A549 (cell line): ENCODE results near the gene ARMC9.

Experiments
- EP300 ChIP-seq, 2 experiments: fragments of >200 bp; sonication (Bioruptor Twin); formaldehyde crosslinking; IDR thresholded peaks; 2 replicates in 1 of 2; 3 replicates in 1 of 2; pipeline ENCODE4 v1.6.1; 2016 to 2017
- KDM1A ChIP-seq: fragments of 200-600 bp; sonication (generic); IDR thresholded peaks from 2 replicates; pipeline ENCODE4 v1.6.1; 2016; ENCODE audit warnings: low read depth, mild to moderate bottlenecking
- MYC ChIP-seq: IDR thresholded peaks from 2 replicates; pipeline ENCODE4 v1.6.1; 2012; ENCODE audit warnings: mild to moderate bottlenecking, inconsistent platforms, low read length, improper control_type of control experiment, borderline replicate concordance
- NR3C1 ChIP-seq: fragments of >200 bp; sonication (Bioruptor Twin); formaldehyde crosslinking; IDR thresholded peaks from 3 replicates; pipeline ENCODE4 v1.6.1; 2017
- POLR2A ChIP-seq: IDR thresholded peaks from 2 replicates; pipeline ENCODE4 v1.6.1; 2012; ENCODE audit warnings: mild to moderate bottlenecking, low read length
- RFX5 ChIP-seq: fragments of 450-650 bp; IDR thresholded peaks from 2 replicates; pipeline ENCODE4 v1.7.1; 2014; ENCODE audit warnings: antibody characterized with exemption, mild to moderate bottlenecking, moderate library complexity
- SMC3 ChIP-seq: fragments of >200 bp; sonication (Bioruptor Twin); formaldehyde crosslinking; IDR thresholded peaks from 3 replicates; pipeline ENCODE4 v1.6.1; 2018; ENCODE audit warnings: inconsistent platforms
- TP53 ChIP-seq: fragments of 250-450 bp; sonication (Bioruptor Pico); IDR thresholded peaks from 2 replicates; pipeline ENCODE4 v1.5.0; 2021; ENCODE audit warnings: mild to moderate bottlenecking, moderate library complexity
- TF ChIP-seq, protein P1 (sequence below): IDR thresholded peaks from 2 replicates; pipeline ENCODE4 v1.6.1; 2012
- TF ChIP-seq, protein P2 (sequence below): fragments of >200 bp; sonication (Bioruptor Twin); formaldehyde crosslinking; IDR thresholded peaks from 3 replicates; pipeline ENCODE4 v1.5.1; 2016
- TF ChIP-seq, protein P3 (sequence below): fragments of 450-650 bp; IDR thresholded peaks from 2 replicates; pipeline ENCODE4 v1.6.1; 2014; ENCODE audit warnings: antibody characterized with exemption
- TF ChIP-seq, protein P4 (sequence below): IDR thresholded peaks from 2 replicates; pipeline ENCODE4 v1.6.1; 2012

DNA sequence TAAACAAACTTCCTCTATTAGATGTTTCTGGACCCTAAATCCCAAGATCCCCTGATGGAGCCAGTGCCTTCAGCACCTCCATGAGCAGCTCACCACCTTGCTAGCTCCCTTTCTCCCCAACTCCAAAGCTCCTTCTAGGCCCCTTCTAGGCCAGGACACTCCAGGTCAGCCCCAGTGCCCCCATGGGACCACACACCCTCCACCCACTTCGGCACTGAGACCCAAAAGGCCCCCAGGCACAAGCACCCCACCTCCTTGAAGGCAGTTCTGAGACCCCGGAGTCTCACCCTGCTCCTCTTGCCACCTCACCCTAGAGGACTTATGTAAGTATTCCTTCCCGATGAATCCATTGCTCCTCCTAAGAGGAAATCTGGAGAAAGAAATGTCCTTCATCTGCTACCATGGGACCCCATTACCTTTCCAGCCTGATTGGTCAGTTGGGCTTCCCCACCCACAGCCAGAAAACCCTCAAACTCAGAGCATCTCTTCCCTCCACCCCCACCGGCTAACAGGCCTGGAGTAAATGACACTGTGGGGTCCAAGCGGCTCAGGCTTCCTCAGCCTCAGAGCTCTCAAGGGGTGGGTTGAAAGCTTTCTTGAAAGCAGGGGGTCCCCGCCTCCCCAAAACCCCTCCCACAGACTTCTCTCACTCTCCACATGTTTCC is 9.8 kb upstream of the ARMC9 start:
- TF ChIP-seq, protein P1, sequence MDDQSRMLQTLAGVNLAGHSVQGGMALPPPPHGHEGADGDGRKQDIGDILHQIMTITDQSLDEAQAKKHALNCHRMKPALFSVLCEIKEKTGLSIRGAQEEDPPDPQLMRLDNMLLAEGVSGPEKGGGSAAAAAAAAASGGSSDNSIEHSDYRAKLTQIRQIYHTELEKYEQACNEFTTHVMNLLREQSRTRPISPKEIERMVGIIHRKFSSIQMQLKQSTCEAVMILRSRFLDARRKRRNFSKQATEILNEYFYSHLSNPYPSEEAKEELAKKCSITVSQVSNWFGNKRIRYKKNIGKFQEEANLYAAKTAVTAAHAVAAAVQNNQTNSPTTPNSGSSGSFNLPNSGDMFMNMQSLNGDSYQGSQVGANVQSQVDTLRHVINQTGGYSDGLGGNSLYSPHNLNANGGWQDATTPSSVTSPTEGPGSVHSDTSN = no peak
- TF ChIP-seq EP300 (IDR thresholded peaks at IDR 0.05) = no peak
- TF ChIP-seq TP53 = no peak
- TF ChIP-seq, protein P2, sequence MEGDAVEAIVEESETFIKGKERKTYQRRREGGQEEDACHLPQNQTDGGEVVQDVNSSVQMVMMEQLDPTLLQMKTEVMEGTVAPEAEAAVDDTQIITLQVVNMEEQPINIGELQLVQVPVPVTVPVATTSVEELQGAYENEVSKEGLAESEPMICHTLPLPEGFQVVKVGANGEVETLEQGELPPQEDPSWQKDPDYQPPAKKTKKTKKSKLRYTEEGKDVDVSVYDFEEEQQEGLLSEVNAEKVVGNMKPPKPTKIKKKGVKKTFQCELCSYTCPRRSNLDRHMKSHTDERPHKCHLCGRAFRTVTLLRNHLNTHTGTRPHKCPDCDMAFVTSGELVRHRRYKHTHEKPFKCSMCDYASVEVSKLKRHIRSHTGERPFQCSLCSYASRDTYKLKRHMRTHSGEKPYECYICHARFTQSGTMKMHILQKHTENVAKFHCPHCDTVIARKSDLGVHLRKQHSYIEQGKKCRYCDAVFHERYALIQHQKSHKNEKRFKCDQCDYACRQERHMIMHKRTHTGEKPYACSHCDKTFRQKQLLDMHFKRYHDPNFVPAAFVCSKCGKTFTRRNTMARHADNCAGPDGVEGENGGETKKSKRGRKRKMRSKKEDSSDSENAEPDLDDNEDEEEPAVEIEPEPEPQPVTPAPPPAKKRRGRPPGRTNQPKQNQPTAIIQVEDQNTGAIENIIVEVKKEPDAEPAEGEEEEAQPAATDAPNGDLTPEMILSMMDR = no peak
- no peak for TF ChIP-seq NR3C1
- no peak for TF ChIP-seq POLR2A
- no peak for TF ChIP-seq RFX5
- TF ChIP-seq, protein P3, sequence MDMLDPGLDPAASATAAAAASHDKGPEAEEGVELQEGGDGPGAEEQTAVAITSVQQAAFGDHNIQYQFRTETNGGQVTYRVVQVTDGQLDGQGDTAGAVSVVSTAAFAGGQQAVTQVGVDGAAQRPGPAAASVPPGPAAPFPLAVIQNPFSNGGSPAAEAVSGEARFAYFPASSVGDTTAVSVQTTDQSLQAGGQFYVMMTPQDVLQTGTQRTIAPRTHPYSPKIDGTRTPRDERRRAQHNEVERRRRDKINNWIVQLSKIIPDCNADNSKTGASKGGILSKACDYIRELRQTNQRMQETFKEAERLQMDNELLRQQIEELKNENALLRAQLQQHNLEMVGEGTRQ = no peak
- no peak for TF ChIP-seq MYC
- TF ChIP-seq, protein P4, sequence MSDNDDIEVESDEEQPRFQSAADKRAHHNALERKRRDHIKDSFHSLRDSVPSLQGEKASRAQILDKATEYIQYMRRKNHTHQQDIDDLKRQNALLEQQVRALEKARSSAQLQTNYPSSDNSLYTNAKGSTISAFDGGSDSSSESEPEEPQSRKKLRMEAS = no peak
- TF ChIP-seq SMC3 = no peak
- TF ChIP-seq KDM1A = no peak
